ENCODE data around the gene APLN. TPM values are rescaled to one million over a fixed set of nuclear protein-coding genes. Genes with fewer than 3 reads are reported as not detected.

The APLN gene, protein sequence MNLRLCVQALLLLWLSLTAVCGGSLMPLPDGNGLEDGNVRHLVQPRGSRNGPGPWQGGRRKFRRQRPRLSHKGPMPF
- total RNA-seq, result 0.43 and 0.94 TPM in 2 replicates
- 2.7 TPM for polyA plus RNA-seq (2012)

DNA sequence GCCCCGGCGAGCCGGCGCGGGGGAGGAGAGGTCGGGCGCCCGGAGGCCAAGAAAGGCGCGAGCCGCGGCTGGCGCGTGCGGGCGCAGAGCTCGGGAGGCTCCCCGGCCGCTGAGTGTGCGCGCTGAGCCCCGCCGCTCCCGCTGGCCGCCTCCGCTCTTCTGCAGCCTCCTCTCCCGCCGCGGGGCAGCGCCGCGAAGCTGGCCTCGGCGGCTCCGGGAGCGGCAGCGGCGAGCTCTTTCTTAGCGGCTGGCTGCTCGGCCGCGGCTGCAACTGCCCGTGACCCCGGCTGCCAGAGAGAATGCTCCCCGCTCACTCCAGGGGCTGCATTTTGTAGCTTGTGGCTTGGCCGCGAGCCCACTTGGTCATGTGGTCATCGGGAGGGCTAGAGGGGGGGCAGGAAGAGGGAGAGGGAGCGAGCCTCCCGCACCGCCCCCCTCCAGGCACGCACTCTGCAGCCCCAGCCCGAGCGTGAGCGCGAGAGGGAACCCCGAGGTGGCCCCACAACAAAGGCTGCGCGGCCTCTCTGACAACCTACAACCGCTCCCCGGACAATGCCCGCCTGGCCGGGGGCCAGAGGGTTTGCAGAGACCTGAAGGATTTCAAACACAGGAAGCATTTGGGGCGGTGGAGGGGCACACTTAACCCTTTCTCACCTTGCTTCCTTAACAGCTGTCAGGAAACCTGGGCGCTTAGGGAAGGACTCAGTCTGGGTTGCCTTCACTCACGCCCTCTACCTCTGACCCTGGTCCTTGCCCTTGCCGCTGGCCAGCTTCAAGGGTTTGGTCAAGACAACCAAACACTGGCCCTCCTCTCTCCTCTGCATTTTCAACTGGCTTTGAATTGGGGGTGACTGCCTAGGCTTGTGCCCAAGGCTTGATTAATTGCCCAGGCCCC, at the start of gene APLN:
APLN (minus strand) TSS at position 305 of the 895 bp plus-strand sequence. CDS start 326 bp downstream, outside the sequence.
- peak; percentile 43 for DNase-seq (ENCODE audit: low read depth)

DNA sequence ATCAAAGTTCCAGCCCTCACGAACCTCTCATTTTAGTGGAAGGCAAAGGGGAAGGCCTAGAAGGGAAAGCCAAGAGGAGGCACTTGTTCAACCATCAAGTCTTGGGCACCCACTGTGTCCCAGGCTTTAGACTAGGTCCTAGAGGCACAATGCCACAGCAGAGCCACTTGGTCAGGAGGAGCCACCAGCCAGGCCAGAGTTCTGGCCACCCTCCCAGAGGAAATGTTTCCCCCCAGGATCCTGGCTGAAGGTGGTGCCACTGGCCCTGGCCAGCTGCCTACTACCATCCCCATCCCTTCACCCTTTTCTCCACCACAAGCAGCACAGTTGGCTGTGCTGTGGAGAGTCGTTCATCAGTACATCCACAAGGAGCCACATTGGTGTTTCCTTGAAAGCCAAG, 49.7 kb upstream of the APLN start:
- no peak for DNase-seq (ENCODE audit: low read depth)

DNA sequence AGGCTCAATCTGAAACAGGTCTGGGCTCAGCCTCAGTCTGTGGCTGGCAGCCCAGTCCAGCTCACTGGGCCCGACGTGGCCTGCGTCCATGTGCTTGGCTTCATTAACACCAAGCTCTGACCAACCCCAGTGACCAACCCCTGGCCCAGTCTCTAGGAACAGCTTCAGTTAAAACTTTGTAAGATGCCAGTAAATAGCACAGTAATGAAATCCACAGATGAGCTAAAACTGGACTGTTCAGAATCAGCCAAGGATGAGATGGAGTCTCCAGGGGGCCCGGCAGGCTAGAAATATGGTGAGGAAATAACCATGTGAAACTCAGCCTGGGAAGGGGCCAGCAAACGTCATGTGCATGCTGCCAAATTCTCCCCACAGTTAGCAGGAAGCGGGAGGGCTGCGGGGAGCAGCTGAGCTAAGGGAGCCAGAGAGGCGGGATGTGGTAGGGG, 46.9 kb upstream of the APLN start:
- DNase-seq (ENCODE audit: low read depth), result no peak

DNA sequence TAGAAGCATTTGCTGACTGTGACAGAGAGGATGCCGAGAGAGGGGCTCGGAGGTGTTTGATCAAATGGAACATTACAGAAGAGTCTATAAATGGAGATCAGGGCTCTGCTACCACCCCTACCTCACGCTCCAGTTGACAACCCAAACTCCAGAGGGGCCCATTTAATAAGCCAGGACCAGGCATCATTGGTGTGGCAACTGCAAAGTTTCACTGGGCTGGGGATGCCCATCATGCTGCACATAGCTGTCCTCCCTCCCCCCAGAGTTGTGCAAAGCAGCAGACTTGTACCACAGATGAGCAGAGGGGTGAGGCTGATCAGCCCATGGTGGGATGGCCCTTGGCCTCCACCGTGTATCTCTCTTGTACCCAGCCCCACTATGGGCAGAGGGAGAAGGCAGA, 45.8 kb upstream of the APLN start:
- DNase-seq (ENCODE audit: low read depth), result no peak

DNA sequence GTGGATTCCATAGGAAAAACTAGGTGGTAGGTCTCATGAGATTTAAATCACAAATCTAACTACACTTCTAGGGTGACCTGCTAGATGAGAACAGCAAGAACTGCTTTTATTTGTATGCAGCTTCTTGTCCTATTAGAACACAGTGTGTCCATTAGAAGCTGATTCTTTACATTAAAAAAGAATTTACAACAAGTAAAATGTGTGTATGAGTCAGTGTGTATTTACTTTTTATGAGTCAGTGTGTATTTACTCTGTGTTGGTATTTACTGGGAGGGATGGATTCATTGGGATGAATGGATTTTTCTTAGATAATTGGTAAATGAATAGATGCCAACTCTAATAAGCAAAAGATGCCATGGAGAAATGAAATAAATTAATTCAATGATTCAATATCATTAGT, 43.4 kb upstream of the APLN start:
- no peak for DNase-seq (ENCODE audit: low read depth)

DNA sequence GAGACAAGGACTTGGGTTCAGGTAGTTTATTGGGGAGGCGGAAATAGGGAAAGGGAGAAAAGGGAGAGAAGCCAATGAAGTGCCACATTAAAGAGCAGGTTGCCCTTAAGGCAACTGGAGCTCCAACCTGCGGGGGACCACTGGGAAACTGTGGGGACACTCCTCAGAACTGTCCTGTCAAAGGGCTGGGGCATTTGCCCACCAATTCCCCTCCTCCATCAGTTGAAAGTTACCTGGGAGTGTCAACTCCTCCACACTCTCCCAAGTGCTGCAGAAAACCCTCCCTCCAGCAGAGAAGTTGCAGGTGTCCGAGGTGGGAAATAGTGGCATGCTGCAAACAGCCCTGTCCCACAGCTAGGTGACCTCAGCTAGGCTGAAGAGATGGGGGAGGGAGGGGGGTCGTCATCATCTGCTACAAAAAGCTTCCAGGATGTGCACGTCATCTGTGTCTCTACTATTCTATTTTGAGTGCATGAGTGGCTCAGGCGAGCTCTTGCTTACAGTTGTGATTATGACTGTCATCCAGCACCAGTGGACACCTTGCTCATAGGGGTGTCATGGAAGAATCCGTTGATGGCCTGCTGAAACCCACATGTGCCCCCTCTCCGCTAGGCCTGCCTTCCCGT, 42.6 kb upstream of the APLN start:
- no peak for DNase-seq (ENCODE audit: low read depth)

DNA sequence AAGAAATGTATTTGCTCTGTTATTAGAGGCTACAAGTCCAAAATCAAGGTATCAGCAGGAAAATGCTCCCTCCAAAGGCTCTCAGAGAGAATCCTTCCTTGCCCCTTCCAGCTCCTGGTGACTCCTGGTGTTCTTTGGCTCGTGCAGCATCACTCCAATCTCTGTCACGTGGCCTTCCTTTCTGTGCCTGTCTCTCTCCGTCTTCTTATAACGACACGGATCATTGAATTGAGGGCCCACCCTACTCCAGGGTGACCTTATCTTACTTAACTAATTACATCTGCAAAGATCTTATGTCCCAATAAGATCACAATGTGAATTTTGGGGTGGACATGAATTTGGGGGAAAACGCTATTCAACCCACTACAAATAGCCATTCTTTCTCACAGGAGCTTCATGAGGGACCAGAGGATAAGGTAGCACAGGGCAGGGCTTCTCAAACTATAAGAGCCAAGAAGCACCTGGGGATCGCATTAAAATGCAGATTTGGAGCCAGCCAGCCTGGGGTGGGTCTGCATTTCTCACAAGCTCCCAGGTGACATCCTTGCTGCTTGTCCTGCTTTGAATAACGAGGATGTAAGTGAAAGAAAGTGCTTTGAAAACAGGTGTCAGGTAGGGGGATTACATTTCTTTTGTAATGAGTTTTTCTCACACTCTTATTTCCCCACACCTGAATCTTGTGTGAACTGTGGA, 41.9 kb upstream of the APLN start:
- DNase-seq (ENCODE audit: low read depth), result no peak

DNA sequence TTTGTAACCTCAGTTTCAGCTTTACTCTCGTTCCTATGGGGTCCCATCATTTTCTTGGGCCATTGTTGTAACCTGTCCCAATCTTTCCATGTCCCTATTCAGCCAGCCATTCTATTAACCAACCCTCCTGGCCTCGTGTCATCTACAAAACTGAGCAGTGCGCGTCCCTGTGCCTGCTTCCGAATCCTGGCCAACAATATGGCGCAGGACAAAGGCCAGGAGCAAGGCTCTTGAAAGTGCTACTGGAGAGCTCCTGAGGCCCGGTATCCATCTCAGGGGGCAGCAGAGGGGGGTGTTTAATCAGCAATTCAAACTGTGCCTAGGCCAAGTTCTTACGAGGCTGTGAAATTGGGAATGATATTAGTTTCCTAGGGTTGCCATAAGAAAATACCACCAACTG, 41.2 kb upstream of the APLN start:
- DNase-seq (ENCODE audit: low read depth), result no peak

DNA sequence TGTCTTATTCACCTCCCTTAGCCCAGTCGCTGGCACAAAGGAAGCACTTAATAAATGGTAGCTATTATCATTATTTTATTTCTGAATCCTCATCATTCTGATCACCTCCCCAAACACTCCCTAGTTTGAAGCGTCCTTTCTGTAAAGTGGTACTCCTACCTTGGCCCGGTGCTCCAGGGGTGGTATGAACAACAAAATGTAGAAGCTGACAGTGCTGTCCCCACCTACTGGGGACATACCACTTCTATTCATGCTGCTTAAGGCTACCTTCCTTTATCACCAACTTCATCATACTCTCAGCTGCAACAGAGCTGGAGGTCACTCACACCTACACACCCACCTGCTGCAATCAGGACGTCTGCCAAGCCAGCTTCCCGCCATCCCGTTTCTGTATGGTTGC, 40.8 kb upstream of the APLN start:
- DNase-seq (ENCODE audit: low read depth), result no peak

DNA sequence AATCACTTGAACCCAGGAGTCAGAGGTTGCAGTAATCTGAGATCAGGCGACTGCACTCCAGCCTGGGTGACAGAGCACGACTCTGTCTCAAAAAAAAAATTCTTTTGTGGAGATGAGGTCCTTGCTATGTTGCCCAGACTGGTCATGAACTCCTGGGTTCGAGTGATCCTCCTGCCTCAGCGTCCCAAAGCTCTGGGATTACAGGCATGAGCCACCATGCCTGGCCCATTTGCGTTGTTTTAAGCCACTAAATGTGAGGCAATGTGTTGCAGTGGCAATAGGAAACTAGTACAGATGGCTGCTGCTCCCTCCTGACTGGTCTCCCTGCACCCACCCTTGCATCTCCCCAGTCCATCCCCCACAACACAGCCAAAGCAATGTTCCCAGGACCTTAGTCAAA, 40.0 kb upstream of the APLN start:
- DNase-seq (ENCODE audit: low read depth), result no peak

DNA sequence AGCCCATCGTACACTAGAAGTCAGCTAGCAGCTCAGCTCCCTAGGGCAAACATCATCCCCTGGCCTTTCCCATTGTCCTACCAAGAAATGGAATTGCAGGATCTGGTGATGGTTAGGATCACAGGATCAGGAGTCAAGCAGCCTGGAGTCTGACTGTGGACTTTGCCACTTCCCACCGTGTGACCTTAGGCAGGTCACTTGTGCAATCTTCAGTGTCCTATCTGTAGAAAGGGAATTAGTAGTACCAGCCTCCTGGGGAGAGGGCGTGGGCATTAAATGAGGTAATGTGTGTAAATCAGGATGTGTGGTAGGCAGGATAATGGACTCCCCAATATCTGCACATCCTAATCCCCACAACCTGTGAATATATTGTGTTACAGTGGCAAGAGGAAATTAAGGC, 38.6 kb upstream of the APLN start:
- DNase-seq (ENCODE audit: low read depth), result no peak

DNA sequence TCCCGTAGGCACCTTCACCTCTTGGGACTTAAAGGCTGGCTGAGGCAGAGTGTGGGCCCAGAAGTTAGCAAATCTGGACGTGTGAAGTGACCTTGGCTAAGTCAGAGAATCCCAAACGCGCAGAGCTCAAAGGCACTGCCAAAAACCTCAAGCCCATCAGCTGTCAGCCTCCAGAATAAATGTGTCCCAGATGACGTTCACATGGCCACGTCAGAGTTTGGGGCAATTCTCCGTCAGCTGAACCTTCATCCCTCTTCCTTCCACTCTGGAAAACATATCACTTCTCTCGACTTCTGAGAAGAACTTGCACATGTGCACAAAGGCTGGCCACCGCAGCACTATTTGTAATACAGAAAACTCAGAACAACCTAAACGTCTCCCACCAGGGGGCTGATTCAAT, 35.7 kb upstream of the APLN start:
- DNase-seq (ENCODE audit: low read depth), result peak; percentile 80

DNA sequence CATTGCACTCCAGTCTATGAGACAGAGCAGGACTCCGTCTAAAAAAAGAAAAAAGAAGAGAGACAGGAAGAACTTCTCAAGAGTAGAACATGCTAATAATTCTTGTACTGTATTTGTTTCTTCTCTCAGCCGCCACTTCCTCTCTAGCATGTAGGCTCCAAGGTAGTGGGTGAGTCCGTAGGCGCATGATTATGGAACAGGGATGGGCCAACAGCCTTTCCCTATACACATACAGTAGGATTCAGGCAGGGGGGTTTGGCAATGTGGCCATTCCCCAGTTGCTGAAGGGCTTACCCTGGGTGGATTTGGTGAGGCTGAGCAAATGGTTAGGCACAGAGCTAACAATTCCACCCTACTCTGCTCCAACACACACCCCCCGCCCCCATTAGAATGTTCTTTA, 35.0 kb upstream of the APLN start:
- DNase-seq (ENCODE audit: low read depth), result no peak

DNA sequence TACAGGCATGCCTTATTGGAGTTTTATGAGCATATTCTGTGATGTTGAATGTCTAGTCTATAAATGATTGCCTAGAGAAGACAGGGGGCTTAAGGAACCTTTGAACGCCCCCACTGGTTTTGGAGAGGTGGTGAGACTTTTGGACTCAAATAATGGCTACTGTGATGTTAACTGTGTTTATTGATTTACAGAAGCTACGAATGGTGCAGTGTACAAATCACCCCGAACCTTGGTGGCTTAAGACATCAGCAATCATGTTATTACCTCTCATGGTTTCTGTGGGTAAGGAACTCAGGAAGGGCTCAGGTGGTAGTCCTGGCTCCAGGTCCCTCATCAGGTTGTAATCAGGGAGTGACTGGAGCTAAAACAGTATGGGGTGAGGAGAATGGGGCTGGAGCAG, 33.3 kb upstream of the APLN start:
- DNase-seq (ENCODE audit: low read depth), result no peak

DNA sequence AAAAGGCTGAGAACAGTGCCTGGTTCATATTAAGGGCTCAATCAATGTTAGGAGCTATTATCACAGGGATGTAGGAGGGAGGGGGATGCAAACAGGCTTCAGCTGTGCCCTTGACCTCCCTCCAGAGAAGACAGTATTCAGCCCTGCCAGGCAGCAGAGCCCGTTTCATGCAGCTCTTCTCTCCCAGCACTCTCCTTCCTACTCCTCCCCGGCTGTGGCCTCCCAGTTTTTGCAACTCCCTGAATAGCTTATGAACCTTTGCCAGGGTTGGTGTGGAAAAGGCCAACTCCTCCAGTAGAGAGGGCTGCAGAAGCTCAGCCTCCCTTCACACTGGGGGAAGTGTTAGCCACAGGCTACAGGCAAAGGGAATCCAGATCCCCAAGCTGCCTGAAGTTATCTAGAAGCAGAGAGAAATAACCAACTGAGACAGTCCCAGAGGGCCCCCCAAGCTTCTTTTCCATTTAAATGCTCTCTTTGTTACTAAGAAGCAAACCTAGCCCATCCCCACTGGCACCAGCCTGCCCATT, 31.7 kb upstream of the APLN start:
- DNase-seq (ENCODE audit: low read depth), result peak; percentile 68

DNA sequence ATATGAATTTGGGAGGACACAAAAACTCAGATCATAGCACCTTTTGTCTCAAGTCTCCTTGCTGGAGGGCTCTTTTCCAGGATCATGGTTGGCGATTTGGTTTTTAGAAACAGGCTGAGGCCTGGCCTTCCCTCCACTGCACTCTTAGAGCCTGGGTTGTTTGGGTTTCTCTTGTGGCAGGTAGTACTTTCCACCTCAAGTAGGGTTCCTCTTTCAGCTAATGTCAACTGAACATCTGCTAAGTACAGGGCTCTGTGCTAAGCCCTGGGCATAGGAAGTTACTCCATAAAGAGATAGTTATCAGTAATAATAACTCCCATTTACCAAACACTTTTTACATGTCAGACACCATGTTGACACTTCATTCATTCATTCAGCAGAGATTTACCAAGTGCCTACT, 28.2 kb upstream of the APLN start:
- no peak for DNase-seq (ENCODE audit: low read depth)

DNA sequence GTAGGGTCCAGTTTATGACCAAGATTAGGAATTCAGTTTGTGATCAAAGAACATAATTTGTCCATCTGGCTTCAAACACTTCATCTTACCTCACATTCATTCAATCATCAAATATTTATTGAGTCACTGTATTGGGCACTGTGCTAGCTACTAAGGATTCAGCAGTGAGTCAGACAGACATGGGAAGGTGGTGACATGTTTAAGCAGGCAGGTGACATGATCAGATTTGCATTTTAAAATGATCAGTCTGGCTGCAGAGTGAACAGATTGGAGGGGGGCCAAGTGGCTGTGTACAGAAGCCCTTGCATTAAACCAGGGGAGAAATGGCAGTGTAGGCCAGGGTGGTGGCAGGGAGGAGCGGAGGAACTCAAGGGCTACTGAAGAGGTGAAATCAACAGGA, 25.1 kb upstream of the APLN start:
- DNase-seq (ENCODE audit: low read depth), result no peak

DNA sequence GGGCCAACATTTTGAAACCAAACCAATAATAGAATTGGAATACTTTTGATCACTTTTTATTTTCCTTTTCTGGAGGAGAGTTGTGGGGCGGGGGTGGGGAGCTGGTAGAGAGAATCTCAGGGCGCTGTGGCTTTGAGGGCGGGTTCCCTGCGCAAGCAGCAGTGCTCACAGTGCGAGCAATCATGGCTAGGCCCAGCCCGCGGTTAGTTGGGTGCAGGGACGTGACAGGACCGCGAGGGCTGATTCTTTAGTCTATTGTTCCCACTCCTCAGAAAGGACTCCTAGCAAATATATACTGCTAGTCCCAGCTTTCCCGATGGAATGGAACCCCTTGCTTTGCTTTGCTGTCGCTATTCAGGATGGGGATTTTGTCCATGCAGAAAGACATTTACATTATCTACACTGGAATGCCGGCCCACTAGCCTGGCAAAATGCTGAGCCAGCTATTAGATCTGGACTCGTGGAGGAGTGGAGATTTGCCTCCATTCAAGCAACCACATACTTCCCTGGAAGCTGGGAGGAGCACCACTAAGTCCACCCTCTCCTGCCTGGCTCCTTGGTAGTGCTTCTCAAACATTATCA, 23.9 kb upstream of the APLN start:
- no peak for DNase-seq (ENCODE audit: low read depth)

DNA sequence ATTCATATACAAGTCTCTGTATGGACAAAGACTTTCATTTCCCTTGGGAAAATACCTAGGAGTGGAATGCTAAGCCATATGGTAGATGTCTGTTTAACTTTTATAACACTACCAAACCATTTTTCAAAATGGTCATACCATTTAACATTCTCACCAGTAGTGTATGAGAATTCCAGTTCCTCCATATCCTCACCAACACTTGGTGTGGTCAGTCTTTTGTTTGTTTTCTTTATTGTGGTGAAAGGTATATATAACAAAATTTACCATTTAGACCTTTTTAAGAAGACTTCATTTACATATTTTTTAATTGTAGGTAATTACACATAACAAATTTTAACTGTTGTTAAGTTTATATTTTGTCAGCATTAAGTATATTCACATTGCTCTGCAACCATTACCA, 12.7 kb upstream of the APLN start:
- DNase-seq (ENCODE audit: low read depth), result no peak

DNA sequence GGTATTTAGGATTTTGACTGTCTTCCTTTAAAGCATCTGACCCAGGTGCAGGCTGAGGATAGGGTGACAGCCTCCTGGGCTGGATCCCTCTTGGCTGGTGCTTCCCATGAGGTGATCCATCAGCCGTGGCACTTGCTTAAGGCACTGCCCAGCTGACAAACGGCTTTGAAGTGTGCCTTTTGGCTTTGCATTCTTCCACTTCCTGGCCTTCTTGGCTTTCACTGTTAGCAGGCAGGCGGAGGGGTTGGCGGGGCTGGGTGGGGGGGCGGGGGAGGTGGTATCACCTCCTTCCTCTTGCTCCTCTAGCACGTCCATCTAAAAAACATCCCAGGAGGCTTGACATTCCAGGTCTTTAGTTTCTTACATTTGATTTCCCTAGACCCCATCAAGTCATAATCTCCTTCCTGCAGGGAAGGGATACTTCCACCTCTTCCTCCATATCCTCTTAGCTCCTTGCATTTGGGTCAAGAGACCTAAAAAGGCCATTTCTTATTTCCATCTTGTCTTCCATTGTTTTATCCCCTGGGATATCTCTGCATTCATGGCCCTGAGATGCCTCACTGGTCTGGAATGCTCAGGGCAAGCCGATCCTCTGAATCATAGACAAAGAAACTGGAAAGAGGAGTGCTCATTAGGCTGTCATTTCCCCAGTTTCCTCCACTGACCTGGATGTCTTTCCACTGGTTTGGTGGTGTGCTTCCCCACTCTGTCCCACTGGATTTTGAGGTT, 11.3 kb upstream of the APLN start:
- peak; percentile 78 for DNase-seq (ENCODE audit: low read depth)

DNA sequence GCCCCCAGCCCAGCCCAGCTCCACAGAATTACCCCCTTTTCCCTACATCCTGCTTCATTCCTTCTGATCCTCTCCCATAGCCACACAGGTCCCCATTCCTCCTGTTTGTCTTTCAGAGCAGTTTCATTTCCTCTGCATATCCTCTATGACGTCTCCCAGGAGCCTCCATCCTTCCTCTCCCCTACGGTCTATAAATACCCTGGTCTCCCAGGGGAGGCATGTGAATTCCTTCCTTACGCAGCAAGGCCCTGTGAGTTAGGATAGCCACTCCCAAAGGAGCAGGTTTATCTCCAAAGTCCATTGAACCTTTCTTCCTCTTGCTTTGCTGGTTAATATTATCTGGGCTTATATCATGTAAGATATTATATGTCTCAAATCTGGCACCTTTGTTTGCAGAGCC, 8.4 kb upstream of the APLN start:
- DNase-seq (ENCODE audit: low read depth), result peak; percentile 36

Data from myocyte (in vitro differentiated cells).